ENCODE data around the gene DPYSL3.
A peak's percentile ranks its signal among the peaks of the same experiment; 100 is the strongest.

The DPYSL3 gene

DNA sequence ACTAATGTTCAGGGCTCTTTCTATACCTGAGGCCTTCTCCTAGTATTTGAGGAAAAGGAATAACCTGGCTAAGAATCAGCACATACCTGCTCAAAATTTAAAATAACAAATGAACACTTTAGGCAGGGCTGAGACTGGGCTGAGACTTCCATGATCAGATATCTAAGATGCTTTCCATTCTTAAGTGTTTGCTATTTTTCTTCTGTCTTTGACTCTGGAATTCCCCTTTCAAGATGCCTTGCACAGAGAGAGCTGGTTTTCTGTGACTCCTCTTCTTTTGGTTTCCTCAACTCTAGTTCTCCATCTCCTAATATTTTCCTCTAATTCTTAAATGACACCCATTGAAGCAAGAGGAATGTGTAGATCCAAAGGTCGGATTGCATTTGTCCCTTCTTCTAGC, 61.1 kb downstream of the DPYSL3 start:
- Histone ChIP-seq H3K79me1 (replicated peaks; ENCODE audit: low read length, poor library complexity, severe bottlenecking) (peaks cover 23% of the 10 kb centered on the region), H3K14ac (ENCODE audit: low read length in 2 of 2) (no peak overlapping the region), H2BK120ac (ENCODE audit: low read depth, low read length) (no peak overlapping the region), H3K18ac (ENCODE audit: low read depth in 1 of 2, low read length in 2 of 2) (no peak overlapping the region), H4K91ac (ENCODE audit: low read length) (no peak overlapping the region), H2BK12ac (ENCODE audit: low read length in 2 of 2) (no peak overlapping the region), H3K9me3 (ENCODE audit: control insufficient read depth, low read length) (no peaks in the 10 kb centered on the region), H2AK5ac (ENCODE audit: low read length, severe bottlenecking) (no peak overlapping the region), H4K8ac (ENCODE audit: low read length) (no peak overlapping the region), H3K4me2 (ENCODE audit: low read length, poor library complexity, severe bottlenecking) (no peak overlapping the region), H3K23ac (ENCODE audit: low read length in 2 of 2) (no peak overlapping the region), H2AFZ (ENCODE audit: low read depth, low read length) (no peak overlapping the region), H3K27me3 (ENCODE audit: control insufficient read depth in 1 of 2, insufficient read depth in 1 of 2, low read length in 2 of 2) (peaks cover 0 to 5% of the 10 kb centered on the region in 2 experiments), H3K4me3 (ENCODE audit: insufficient read depth in 1 of 2, low read depth in 1 of 2, low read length in 2 of 2) (no peak overlapping the region), H3K9ac (ENCODE audit: low read length) (no peak overlapping the region), H3K36me3 (ENCODE audit: control insufficient read depth in 1 of 2, insufficient read depth in 2 of 2, low read depth in 1 of 2, low read length in 2 of 2) (peaks cover 0 to 1% of the 10 kb centered on the region in 2 experiments), H2BK5ac (ENCODE audit: low read depth, low read length, poor library complexity, severe bottlenecking) (no peak overlapping the region), H3K4ac (ENCODE audit: low read depth in 1 of 2, low read length in 2 of 2) (no peak overlapping the region), H3K27ac (ENCODE audit: low read length, poor library complexity, severe bottlenecking) (peak overlapping the region; percentile 41), H3K4me1 (ENCODE audit: control insufficient read depth, insufficient read depth, low read depth, low read length) (peaks cover 10% of the 10 kb centered on the region), H2BK15ac (ENCODE audit: low read depth, poor library complexity, severe bottlenecking) (no peak overlapping the region)
- 88% methylated on average over 1 of the region's 1 CpG for WGBS
- peak; percentile 47 for DNase-seq

DNA sequence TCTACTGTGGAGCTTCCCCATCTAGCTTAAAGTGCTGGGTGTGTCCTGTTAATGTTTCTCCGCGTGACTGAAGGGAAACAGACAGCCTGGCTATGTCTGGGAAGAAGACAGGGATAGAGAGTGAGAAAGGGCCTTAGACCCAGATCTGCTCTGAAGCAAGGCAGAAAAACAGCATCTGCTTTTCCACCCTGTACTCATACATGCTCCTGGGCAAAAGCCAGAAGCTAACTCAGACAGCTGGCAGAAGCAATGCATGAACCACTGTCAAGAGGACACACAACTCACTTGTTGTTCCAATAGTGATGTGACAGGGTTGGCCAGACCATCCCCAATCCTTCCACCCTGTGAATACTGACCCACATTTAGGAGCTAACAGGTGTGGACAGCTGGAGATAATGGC, 63.3 kb downstream of the DPYSL3 start:
- Histone ChIP-seq H3K4me1 (ENCODE audit: control insufficient read depth, insufficient read depth, low read depth, low read length) (no peaks in the 10 kb centered on the region), H2BK5ac (ENCODE audit: low read depth, low read length, poor library complexity, severe bottlenecking) (no peak overlapping the region), H3K9ac (ENCODE audit: low read length) (no peak overlapping the region), H4K91ac (ENCODE audit: low read length) (no peak overlapping the region), H3K4me3 (ENCODE audit: insufficient read depth in 1 of 2, low read depth in 1 of 2, low read length in 2 of 2) (no peak overlapping the region), H2BK15ac (ENCODE audit: low read depth, poor library complexity, severe bottlenecking) (no peak overlapping the region), H3K36me3 (ENCODE audit: control insufficient read depth in 1 of 2, insufficient read depth in 2 of 2, low read depth in 1 of 2, low read length in 2 of 2) (peaks cover 0 to 3% of the 10 kb centered on the region in 2 experiments), H2AFZ (ENCODE audit: low read depth, low read length) (no peak overlapping the region), H3K18ac (ENCODE audit: low read depth in 1 of 2, low read length in 2 of 2) (no peak overlapping the region), H3K4me2 (ENCODE audit: low read length, poor library complexity, severe bottlenecking) (no peak overlapping the region), H2AK5ac (ENCODE audit: low read length, severe bottlenecking) (no peak overlapping the region), H3K27ac (ENCODE audit: low read length, poor library complexity, severe bottlenecking) (no peak overlapping the region), H2BK12ac (ENCODE audit: low read length in 2 of 2) (no peak overlapping the region), H3K4ac (ENCODE audit: low read depth in 1 of 2, low read length in 2 of 2) (no peak overlapping the region), H2BK120ac (ENCODE audit: low read depth, low read length) (no peak overlapping the region), H3K27me3 (ENCODE audit: control insufficient read depth in 1 of 2, insufficient read depth in 1 of 2, low read length in 2 of 2) (no peaks in the 10 kb centered on the region), H3K23ac (ENCODE audit: low read length in 2 of 2) (no peak overlapping the region), H4K8ac (ENCODE audit: low read length) (no peak overlapping the region), H3K14ac (ENCODE audit: low read length in 2 of 2) (no peak overlapping the region), H3K9me3 (ENCODE audit: control insufficient read depth, low read length) (no peaks in the 10 kb centered on the region), H3K79me1 (replicated peaks; ENCODE audit: low read length, poor library complexity, severe bottlenecking) (peaks cover 20% of the 10 kb centered on the region)
- 76% methylated on average over 2 of the region's 2 CpGs for WGBS
- DNase-seq = no peak

DNA sequence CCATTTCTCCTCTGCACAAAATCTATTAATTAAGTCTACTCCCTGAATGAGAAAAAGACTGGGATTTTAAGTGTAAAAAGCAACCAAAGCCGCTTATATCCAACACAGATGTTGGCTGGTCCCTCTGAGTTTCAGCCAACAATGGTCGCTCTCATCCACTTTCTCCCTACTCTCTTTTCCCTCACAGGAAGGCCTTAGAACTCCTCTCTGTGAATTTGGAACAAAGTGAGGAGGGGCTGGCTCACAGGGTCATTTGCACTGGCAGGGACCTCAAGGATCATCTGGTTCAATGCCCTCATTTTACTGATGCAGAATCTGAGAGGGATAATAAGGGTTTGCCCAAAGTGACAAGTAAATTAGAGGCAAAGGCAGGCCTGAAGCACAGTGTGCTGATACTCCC, 64.0 kb downstream of the DPYSL3 start:
- no peak overlapping the region for H2AFZ ChIP-seq (ENCODE audit: low read depth, low read length)
- no peak overlapping the region for H3K4me3 ChIP-seq (ENCODE audit: insufficient read depth in 1 of 2, low read depth in 1 of 2, low read length in 2 of 2)
- H3K23ac ChIP-seq (ENCODE audit: low read length in 2 of 2) = no peak overlapping the region
- H3K9me3 ChIP-seq (ENCODE audit: control insufficient read depth, low read length) = no peaks in the 10 kb centered on the region
- H4K8ac ChIP-seq (ENCODE audit: low read length) = no peak overlapping the region
- H2BK5ac ChIP-seq (ENCODE audit: low read depth, low read length, poor library complexity, severe bottlenecking) = no peak overlapping the region
- no peak overlapping the region for H2AK5ac ChIP-seq (ENCODE audit: low read length, severe bottlenecking)
- H3K27ac ChIP-seq (ENCODE audit: low read length, poor library complexity, severe bottlenecking) = no peak overlapping the region
- no peak overlapping the region for H3K4me2 ChIP-seq (ENCODE audit: low read length, poor library complexity, severe bottlenecking)
- peaks cover 0 to 3% of the 10 kb centered on the region in 2 experiments for H3K36me3 ChIP-seq (ENCODE audit: control insufficient read depth in 1 of 2, insufficient read depth in 2 of 2, low read depth in 1 of 2, low read length in 2 of 2)
- no peak overlapping the region for H3K18ac ChIP-seq (ENCODE audit: low read depth in 1 of 2, low read length in 2 of 2)
- H3K27me3 ChIP-seq (ENCODE audit: control insufficient read depth in 1 of 2, insufficient read depth in 1 of 2, low read length in 2 of 2) = no peaks in the 10 kb centered on the region
- H2BK120ac ChIP-seq (ENCODE audit: low read depth, low read length) = no peak overlapping the region
- no peaks in the 10 kb centered on the region for H3K4me1 ChIP-seq (ENCODE audit: control insufficient read depth, insufficient read depth, low read depth, low read length)
- no peak overlapping the region for H3K4ac ChIP-seq (ENCODE audit: low read depth in 1 of 2, low read length in 2 of 2)
- peak overlapping the region; percentile 4 for H3K9ac ChIP-seq (ENCODE audit: low read length)
- H2BK15ac ChIP-seq (ENCODE audit: low read depth, poor library complexity, severe bottlenecking) = no peak overlapping the region
- no peak overlapping the region for H3K14ac ChIP-seq (ENCODE audit: low read length in 2 of 2)
- 100% methylated on average over 1 of the region's 2 CpGs for whole genome bisulfite sequencing
- DNase-seq = no peak
- H2BK12ac ChIP-seq (ENCODE audit: low read length in 2 of 2) = no peak overlapping the region
- H4K91ac ChIP-seq (ENCODE audit: low read length) = no peak overlapping the region
- peaks cover 22% of the 10 kb centered on the region for H3K79me1 ChIP-seq (replicated peaks; ENCODE audit: low read length, poor library complexity, severe bottlenecking)

DNA sequence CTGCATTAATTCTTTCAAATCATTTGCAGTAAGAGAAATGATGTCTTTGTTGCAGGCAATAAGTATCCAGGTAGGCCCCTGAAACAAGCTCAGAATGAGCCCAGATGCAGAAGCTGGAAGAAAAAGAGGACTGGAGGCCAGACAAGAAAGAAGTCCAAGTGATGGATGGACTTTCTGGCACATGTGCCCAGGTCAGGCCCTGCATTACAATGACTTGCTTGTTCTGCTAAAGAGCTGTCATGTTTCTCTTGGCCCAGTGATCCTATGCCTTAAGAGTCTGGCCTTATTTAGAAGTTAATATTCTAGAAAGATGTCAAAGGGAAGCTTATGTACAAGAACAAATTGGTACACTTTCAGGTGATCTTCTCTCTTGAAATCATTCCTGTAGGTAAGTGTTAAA, 64.8 kb downstream of the DPYSL3 start:
- peaks cover 0 to 3% of the 10 kb centered on the region in 2 experiments for H3K36me3 ChIP-seq (ENCODE audit: control insufficient read depth in 1 of 2, insufficient read depth in 2 of 2, low read depth in 1 of 2, low read length in 2 of 2)
- H3K4me1 ChIP-seq (ENCODE audit: control insufficient read depth, insufficient read depth, low read depth, low read length) = no peaks in the 10 kb centered on the region
- H3K27ac ChIP-seq (ENCODE audit: low read length, poor library complexity, severe bottlenecking) = no peak overlapping the region
- no peak overlapping the region for H4K91ac ChIP-seq (ENCODE audit: low read length)
- no peak overlapping the region for H3K18ac ChIP-seq (ENCODE audit: low read depth in 1 of 2, low read length in 2 of 2)
- H2AK5ac ChIP-seq (ENCODE audit: low read length, severe bottlenecking) = no peak overlapping the region
- H3K27me3 ChIP-seq (ENCODE audit: control insufficient read depth in 1 of 2, insufficient read depth in 1 of 2, low read length in 2 of 2) = no peaks in the 10 kb centered on the region
- no peak overlapping the region for H3K4me2 ChIP-seq (ENCODE audit: low read length, poor library complexity, severe bottlenecking)
- H3K14ac ChIP-seq (ENCODE audit: low read length in 2 of 2) = no peak overlapping the region
- H4K8ac ChIP-seq (ENCODE audit: low read length) = no peak overlapping the region
- no peak overlapping the region for H3K9ac ChIP-seq (ENCODE audit: low read length)
- no peak overlapping the region for H2BK12ac ChIP-seq (ENCODE audit: low read length in 2 of 2)
- H3K79me1 ChIP-seq (replicated peaks; ENCODE audit: low read length, poor library complexity, severe bottlenecking) = peaks cover 19% of the 10 kb centered on the region
- no peaks in the 10 kb centered on the region for H3K9me3 ChIP-seq (ENCODE audit: control insufficient read depth, low read length)
- H2BK120ac ChIP-seq (ENCODE audit: low read depth, low read length) = no peak overlapping the region
- H2BK5ac ChIP-seq (ENCODE audit: low read depth, low read length, poor library complexity, severe bottlenecking) = no peak overlapping the region
- H2AFZ ChIP-seq (ENCODE audit: low read depth, low read length) = no peak overlapping the region
- H3K23ac ChIP-seq (ENCODE audit: low read length in 2 of 2) = no peak overlapping the region
- no peak for DNase-seq
- H2BK15ac ChIP-seq (ENCODE audit: low read depth, poor library complexity, severe bottlenecking) = no peak overlapping the region
- H3K4ac ChIP-seq (ENCODE audit: low read depth in 1 of 2, low read length in 2 of 2) = no peak overlapping the region
- no peak overlapping the region for H3K4me3 ChIP-seq (ENCODE audit: insufficient read depth in 1 of 2, low read depth in 1 of 2, low read length in 2 of 2)
